NCI-H187 treated with DMSO at 0.1 percent for 48 hours (cell line): Measurements from ENCODE around the gene SH3D19.
"Not testable (repeated sequence)": the region's sequence is repeated elsewhere in the genome, so short reads cannot be mapped to it uniquely, and the experiment has no call there.

ENCODE experiments used
- DNase-seq: peaks from one replicate; lab custom pipeline; 2025; lab: John Stamatoyannopoulos, UW

Gene SH3D19

GRCh38 chr4:151267822-151268535 is 57.4 kb downstream of the SH3D19 start:
- no peak for DNase-seq

GRCh38 chr4:151267104-151267503 is 58.3 kb downstream of the SH3D19 start:
- no peak for DNase-seq

GRCh38 chr4:151266497-151266896 is 58.9 kb downstream of the SH3D19 start:
- DNase-seq = no peak

- no peak for DNase-seq
Measured at GRCh38 chr4:151263455-151263854, 62.0 kb downstream of the SH3D19 start.

GRCh38 chr4:151260526-151260925 is 64.9 kb downstream of the SH3D19 start:
- DNase-seq = no peak

- DNase-seq = no peak
Measured at GRCh38 chr4:151259752-151260151, 65.7 kb downstream of the SH3D19 start.

GRCh38 chr4:151257704-151258103 is 67.7 kb downstream of the SH3D19 start:
- no peak for DNase-seq

GRCh38 chr4:151256134-151256533 is 69.3 kb downstream of the SH3D19 start:
- DNase-seq = no peak

GRCh38 chr4:151255680-151256079 is 69.7 kb downstream of the SH3D19 start:
- not testable (repeated sequence) for DNase-seq

- not testable (repeated sequence) for DNase-seq
Measured at GRCh38 chr4:151255226-151255625, 70.2 kb downstream of the SH3D19 start.

GRCh38 chr4:151251603-151252304 is 73.7 kb downstream of the SH3D19 start:
- no peak for DNase-seq

- DNase-seq = no peak
Measured at GRCh38 chr4:151250706-151251105, 74.7 kb downstream of the SH3D19 start.

- no peak for DNase-seq
Measured at GRCh38 chr4:151248519-151248918, 76.9 kb downstream of the SH3D19 start.

- DNase-seq = no peak
Measured at GRCh38 chr4:151247395-151247794, 78.0 kb downstream of the SH3D19 start.

GRCh38 chr4:151246742-151247141 is 78.7 kb downstream of the SH3D19 start:
- DNase-seq = no peak

GRCh38 chr4:151242305-151242704 is 83.1 kb downstream of the SH3D19 start:
- DNase-seq = no peak

GRCh38 chr4:151239608-151240007 is 85.8 kb downstream of the SH3D19 start:
- DNase-seq = no peak

GRCh38 chr4:151238477-151238876 is 86.9 kb downstream of the SH3D19 start:
- DNase-seq = no peak

- no peak for DNase-seq
Measured at GRCh38 chr4:151236036-151236435, 89.4 kb downstream of the SH3D19 start.

GRCh38 chr4:151235373-151235772 is 90.0 kb downstream of the SH3D19 start:
- DNase-seq = not testable (repeated sequence)

- DNase-seq = no peak
Measured at GRCh38 chr4:151233600-151233999, 91.8 kb downstream of the SH3D19 start.

- no peak for DNase-seq
Measured at GRCh38 chr4:151231915-151232595, 93.3 kb downstream of the SH3D19 start.
